Hepatocyte (in vitro differentiated cells): Measurements from ENCODE around the gene GPD1L. TPM values are rescaled to one million over a fixed set of nuclear protein-coding genes. Genes with fewer than 3 reads are reported as not detected.

Experiments used
- DNase-seq: peaks from one replicate; pipeline ENCODE4 v3.0.0-alpha.2; 2016; ENCODE audit warnings: low spot score
- H2AFZ ChIP-seq: fragments of 200-600 bp; sonication (generic); 2 replicates; pipeline ENCODE4 v1.6.0; 2016; ENCODE audit warnings: antibody characterized with exemption, mild to moderate bottlenecking
- H3K27ac ChIP-seq: fragments of 200-600 bp; sonication (generic); 2 replicates; pipeline ENCODE4 v1.5.1; 2016; ENCODE audit warnings: mild to moderate bottlenecking
- H3K27me3 ChIP-seq: fragments of 200-600 bp; sonication (generic); 2 replicates; pipeline ENCODE4 v1.6.1; 2016
- H3K36me3 ChIP-seq: fragments of 200-600 bp; sonication (generic); replicated peaks from 2 replicates; pipeline ENCODE4 v1.5.1; 2016; ENCODE audit warnings: low read depth; ENCODE audit not compliant: insufficient read depth
- H3K4me1 ChIP-seq: fragments of 200-600 bp; sonication (generic); 2 replicates; pipeline ENCODE4 v1.5.1; 2016; ENCODE audit warnings: mild to moderate bottlenecking, moderate library complexity; ENCODE audit not compliant: insufficient read depth
- H3K4me2 ChIP-seq: fragments of 200-600 bp; sonication (generic); 2 replicates; pipeline ENCODE4 v1.6.0; 2016
- H3K4me3 ChIP-seq: fragments of 200-600 bp; sonication (generic); 2 replicates; pipeline ENCODE4 v1.5.1; 2016; ENCODE audit warnings: mild to moderate bottlenecking
- H3K79me2 ChIP-seq: fragments of 200-600 bp; sonication (generic); 2 replicates; pipeline ENCODE4 v1.6.0; 2017; ENCODE audit warnings: mild to moderate bottlenecking
- H3K9me2 ChIP-seq: fragments of 200-600 bp; sonication (generic); replicated peaks from 2 replicates; pipeline ENCODE4 v1.6.0; 2017; ENCODE audit warnings: mild to moderate bottlenecking; ENCODE audit not compliant: insufficient read depth
- H3K9me3 ChIP-seq: fragments of 200-600 bp; sonication (generic); 2 replicates; pipeline ENCODE4 v1.5.1; 2016; ENCODE audit warnings: low read depth, mild to moderate bottlenecking
- H4K20me1 ChIP-seq: fragments of 200-600 bp; sonication (generic); 2 replicates; pipeline ENCODE4 v1.6.0; 2016; ENCODE audit warnings: mild to moderate bottlenecking; ENCODE audit not compliant: insufficient read depth, poor library complexity, severe bottlenecking
- EZH2 ChIP-seq: fragments of 200-600 bp; sonication (generic); IDR thresholded peaks from 2 replicates; pipeline ENCODE4 v1.6.1; 2016; ENCODE audit warnings: antibody characterized with exemption, mild to moderate bottlenecking, borderline replicate concordance
- EZH2phosphoT487 ChIP-seq: fragments of 200-600 bp; sonication (generic); IDR thresholded peaks from one replicate; pipeline ENCODE4 v1.6.1; 2018; ENCODE audit warnings: antibody characterized with exemption, mild to moderate bottlenecking, low read depth, moderate library complexity; ENCODE audit not compliant: unreplicated experiment, severe bottlenecking
- WGBS: methylation state at CpG from one replicate; pipeline ENCODE4 v1.1.6; 2016; ENCODE audit warnings: low lambda C conversion rate; ENCODE audit errors: missing lambda C conversion rate; 5-methylcytosine and 5-hydroxymethylcytosine counted together
- polyA plus RNA-seq: library from polyadenylated mRNA; unstranded; fragments of >200 nt; fragmentation: Nextera tagmentation; extraction: Ambion mirVana; gene quantifications from 2 replicates; pipeline ENCODE4 v1.2.1, GENCODE V29; 2016
- total RNA-seq: library from RNA; depleted of rRNA; stranded (reverse); fragments of >200 nt; gene quantifications from 2 replicates; pipeline ENCODE4 v1.2.3, GENCODE V29; 2014
- TF ChIP-seq, protein P1 (sequence below): fragments of 200-600 bp; sonication (generic); IDR thresholded peaks from 2 replicates; pipeline ENCODE4 v1.5.1; 2016; ENCODE audit warnings: antibody characterized with exemption, mild to moderate bottlenecking; ENCODE audit not compliant: poor library complexity

The GPD1L gene
- total and polyA plus RNA-seq, 2 experiments from 2014 or later = 6.8 to 15.2 TPM

DNA sequence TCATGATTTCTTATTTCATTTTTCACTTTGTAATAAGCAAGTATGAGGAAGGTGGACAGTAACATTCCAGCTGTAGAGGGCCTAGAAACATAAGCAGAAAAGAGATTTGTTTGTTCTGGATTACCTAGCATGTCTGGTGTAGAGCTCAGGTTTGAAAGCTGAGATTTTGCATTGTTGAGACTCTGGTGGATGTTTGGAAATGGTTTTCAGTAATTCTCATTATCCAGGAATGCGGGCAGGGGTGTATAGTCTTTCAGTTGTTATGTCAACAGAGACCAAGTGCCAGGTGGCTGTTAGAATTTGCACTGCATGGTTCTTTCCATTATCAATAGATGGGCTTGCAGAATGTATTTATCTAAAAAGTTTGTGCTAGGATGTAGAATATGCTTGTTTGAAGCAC lies 10.9 kb downstream of the GPD1L start:
- H3K36me3 ChIP-seq = no peaks in the 10 kb centered on the region
- TF ChIP-seq EZH2phosphoT487 (no peak), EZH2 (no peak)
- TF ChIP-seq, protein P1, sequence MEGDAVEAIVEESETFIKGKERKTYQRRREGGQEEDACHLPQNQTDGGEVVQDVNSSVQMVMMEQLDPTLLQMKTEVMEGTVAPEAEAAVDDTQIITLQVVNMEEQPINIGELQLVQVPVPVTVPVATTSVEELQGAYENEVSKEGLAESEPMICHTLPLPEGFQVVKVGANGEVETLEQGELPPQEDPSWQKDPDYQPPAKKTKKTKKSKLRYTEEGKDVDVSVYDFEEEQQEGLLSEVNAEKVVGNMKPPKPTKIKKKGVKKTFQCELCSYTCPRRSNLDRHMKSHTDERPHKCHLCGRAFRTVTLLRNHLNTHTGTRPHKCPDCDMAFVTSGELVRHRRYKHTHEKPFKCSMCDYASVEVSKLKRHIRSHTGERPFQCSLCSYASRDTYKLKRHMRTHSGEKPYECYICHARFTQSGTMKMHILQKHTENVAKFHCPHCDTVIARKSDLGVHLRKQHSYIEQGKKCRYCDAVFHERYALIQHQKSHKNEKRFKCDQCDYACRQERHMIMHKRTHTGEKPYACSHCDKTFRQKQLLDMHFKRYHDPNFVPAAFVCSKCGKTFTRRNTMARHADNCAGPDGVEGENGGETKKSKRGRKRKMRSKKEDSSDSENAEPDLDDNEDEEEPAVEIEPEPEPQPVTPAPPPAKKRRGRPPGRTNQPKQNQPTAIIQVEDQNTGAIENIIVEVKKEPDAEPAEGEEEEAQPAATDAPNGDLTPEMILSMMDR = no peak
- no peaks in the 10 kb centered on the region for H3K4me1 ChIP-seq
- H3K79me2 ChIP-seq = peaks cover 23% of the 10 kb centered on the region
- no peaks in the 10 kb centered on the region for H3K27me3 ChIP-seq
- H3K27ac ChIP-seq = no peak overlapping the region
- no peaks in the 10 kb centered on the region for H4K20me1 ChIP-seq
- H3K4me3 ChIP-seq = no peak overlapping the region
- no peak overlapping the region for H3K4me2 ChIP-seq
- no peaks in the 10 kb centered on the region for H3K9me2 ChIP-seq
- no peaks in the 10 kb centered on the region for H3K9me3 ChIP-seq
- no peak for DNase-seq
- WGBS = 48% methylated on average over 1 of the region's 1 CpG
- H2AFZ ChIP-seq = no peak overlapping the region

DNA sequence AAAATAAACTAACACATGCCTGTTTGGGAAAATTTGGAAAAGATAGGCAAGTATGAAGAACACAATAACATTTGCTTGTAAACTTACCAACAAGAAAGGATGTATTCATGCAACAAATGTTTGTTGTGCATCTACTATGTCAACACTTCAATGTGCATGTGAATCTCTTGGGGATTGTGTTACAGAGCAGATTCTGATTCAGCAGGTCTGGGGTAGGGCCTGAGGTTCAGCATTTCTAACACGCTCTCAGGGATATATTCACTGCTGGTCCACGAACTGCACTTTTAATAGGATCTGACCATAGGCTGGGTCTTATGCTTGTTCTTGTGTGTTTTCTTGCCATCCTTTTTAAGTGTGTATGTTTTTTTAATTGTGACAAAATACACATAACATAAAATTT lies 11.8 kb downstream of the GPD1L start:
- Histone ChIP-seq H2AFZ (no peak overlapping the region), H3K79me2 (peaks cover 23% of the 10 kb centered on the region), H3K36me3 (no peaks in the 10 kb centered on the region), H3K27ac (no peak overlapping the region), H3K4me3 (no peak overlapping the region), H3K4me2 (no peak overlapping the region), H3K9me3 (no peaks in the 10 kb centered on the region), H4K20me1 (no peaks in the 10 kb centered on the region), H3K4me1 (no peaks in the 10 kb centered on the region), H3K27me3 (no peaks in the 10 kb centered on the region), H3K9me2 (no peaks in the 10 kb centered on the region)
- TF ChIP-seq EZH2 (no peak), EZH2phosphoT487 (no peak)
- TF ChIP-seq, protein P1 = no peak
- no peak for DNase-seq
- WGBS = 95% methylated on average over 2 of the region's 2 CpGs

DNA sequence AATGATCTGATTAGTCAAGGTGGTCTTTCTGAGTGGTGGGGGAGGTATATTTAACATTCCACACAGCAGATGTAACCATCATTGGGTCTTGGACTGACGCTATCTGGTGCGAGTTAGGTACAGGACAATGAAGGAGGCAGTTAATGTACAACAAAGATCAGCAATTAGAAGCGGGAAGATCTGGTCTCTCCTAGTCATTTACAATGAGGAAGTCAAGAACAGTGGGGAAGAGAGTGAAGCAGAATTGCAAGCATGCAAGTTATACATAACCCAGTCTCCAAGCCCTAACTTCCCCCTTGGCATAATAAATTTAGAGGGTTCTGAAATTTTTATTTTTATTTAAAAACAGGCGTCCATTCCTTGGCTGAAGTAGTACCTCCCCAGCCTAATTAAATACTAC lies 14.1 kb downstream of the GPD1L start:
- Histone ChIP-seq H3K36me3 (no peaks in the 10 kb centered on the region), H3K27me3 (no peaks in the 10 kb centered on the region), H3K4me2 (no peak overlapping the region), H4K20me1 (no peaks in the 10 kb centered on the region), H3K79me2 (peaks cover 17% of the 10 kb centered on the region), H3K9me3 (no peaks in the 10 kb centered on the region), H3K4me3 (no peak overlapping the region), H3K9me2 (no peaks in the 10 kb centered on the region), H3K4me1 (no peaks in the 10 kb centered on the region), H3K27ac (no peak overlapping the region), H2AFZ (no peak overlapping the region)
- 72% methylated on average over 4 of the region's 4 CpGs for WGBS
- no peak for TF ChIP-seq EZH2
- TF ChIP-seq, protein P1 = no peak
- TF ChIP-seq EZH2phosphoT487 = no peak
- DNase-seq = no peak

DNA sequence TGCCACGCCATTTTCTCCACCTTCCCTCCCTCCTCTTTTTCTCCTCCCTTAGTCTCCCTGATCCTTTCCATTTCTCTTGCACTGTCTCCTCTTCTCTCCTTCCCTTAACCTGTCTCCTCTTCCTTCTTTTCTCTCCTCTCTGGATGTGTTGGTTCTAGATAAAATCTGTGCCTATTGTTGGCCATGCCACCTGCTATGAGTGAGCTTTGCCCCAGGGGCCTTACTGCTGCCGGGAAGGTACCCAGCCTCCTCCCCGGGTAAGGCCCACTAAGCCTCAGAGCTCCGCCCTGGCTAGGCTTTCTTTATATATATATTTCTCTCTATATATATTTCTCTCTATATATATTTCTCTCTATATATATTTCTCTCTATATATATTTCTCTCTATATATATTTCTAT lies 14.7 kb downstream of the GPD1L start:
- Histone ChIP-seq H3K4me2 (no peak overlapping the region), H3K4me1 (no peaks in the 10 kb centered on the region), H3K79me2 (peaks cover 17% of the 10 kb centered on the region), H3K27me3 (no peaks in the 10 kb centered on the region), H3K4me3 (no peak overlapping the region), H3K9me3 (no peaks in the 10 kb centered on the region), H2AFZ (no peak overlapping the region), H4K20me1 (no peaks in the 10 kb centered on the region), H3K27ac (no peak overlapping the region), H3K36me3 (no peaks in the 10 kb centered on the region), H3K9me2 (no peaks in the 10 kb centered on the region)
- WGBS = 81% methylated on average over 4 of the region's 4 CpGs
- TF ChIP-seq, protein P1 = no peak
- TF ChIP-seq EZH2 (no peak), EZH2phosphoT487 (no peak)
- no peak for DNase-seq
